Measurements from ENCODE around the gene HDAC7. TPM values are rescaled to one million over a fixed set of nuclear protein-coding genes. Genes with fewer than 3 reads are reported as not detected.

HDAC7 gene
- total RNA-seq, 2 experiments from 2014 or later = 180 to 207 TPM

DNA sequence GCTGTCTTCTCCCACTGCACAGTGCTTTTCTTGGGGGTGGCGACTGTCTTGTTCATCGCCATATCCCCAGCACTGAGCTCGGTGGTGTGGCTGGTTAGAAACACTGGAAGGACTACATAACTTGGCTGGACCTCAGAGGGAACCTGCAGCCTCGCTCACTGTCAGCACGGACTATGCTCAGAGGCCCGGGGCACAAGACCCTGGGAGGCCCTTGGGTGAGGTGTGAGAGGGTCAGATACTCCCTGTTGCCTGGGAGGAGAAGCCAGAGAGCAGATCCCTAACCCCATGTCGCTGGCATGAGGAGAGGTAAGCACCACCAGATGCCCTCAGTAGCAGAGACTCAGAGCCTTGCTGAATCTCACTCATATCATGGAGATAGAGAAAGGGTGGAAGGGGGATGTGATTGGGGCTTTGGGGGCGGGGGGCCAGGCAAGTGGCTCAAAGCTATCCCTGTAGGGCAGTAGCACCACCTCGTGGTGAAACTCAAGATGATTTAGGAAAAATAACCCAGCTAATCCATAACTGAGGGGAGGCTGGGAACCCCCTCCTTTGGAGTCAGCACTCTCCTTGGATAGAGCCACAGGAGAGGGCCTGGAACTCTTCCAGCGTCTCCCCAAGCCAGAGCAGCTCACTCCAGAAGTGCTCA lies 18.7 kb upstream of the HDAC7 start:
- peaks cover 3% of the 10 kb centered on the region for H3K36me3 Mint-ChIP-seq (ENCODE audit: low read depth)
- POLR2A ChIA-PET = interaction anchor here (0.6 to 16.4 kb wide), 9 partner anchors 10 to 360 kb away, joined by 3 to 642 read pairs (median 5); partner anchors contain the start of gene HDAC7
- H3K27me3 Mint-ChIP-seq (ENCODE audit: low read depth) = peaks cover 2% of the 10 kb centered on the region
- ATAC-seq = no peak
- no peaks in the 10 kb centered on the region for H3K9me3 Mint-ChIP-seq (ENCODE audit: insufficient read depth)
- CTCF ChIA-PET = interaction anchor here (0.7 to 21.0 kb wide), 45 partner anchors 10 to 476 kb away, joined by 3 to 1049 read pairs (median 6); partner anchors contain the start of genes ENDOU, HDAC7, SLC48A1 and TMEM106C
- H3K4me1 Mint-ChIP-seq (ENCODE audit: low read depth) = peaks cover 52% of the 10 kb centered on the region
- peak; percentile 56 for DNase-seq
- no peak overlapping the region for H3K4me3 Mint-ChIP-seq
- H3K27ac Mint-ChIP-seq = no peak overlapping the region

- Mint-ChIP-seq H3K27ac (peak overlapping the region; percentile 68), H3K4me1 (ENCODE audit: low read depth) (peaks cover 61% of the 10 kb centered on the region), H3K36me3 (ENCODE audit: low read depth) (no peaks in the 10 kb centered on the region), H3K9me3 (ENCODE audit: insufficient read depth) (no peaks in the 10 kb centered on the region), H3K4me3 (peak overlapping the region; percentile 44), H3K27me3 (ENCODE audit: low read depth) (peaks cover 2% of the 10 kb centered on the region)
- ATAC-seq = peak; percentile 23
- CTCF ChIA-PET = interaction anchor here (0.7 to 21.0 kb wide), 38 partner anchors 9 to 476 kb away, joined by 3 to 1049 read pairs (median 6); partner anchors contain the start of genes ENDOU, HDAC7, SLC48A1 and TMEM106C
- DNase-seq = peak; percentile 77
- POLR2A ChIA-PET = interaction anchor here (0.7 to 16.4 kb wide), 7 partner anchors 9 to 96 kb away, joined by 3 to 642 read pairs (median 5); partner anchors contain the start of gene HDAC7
Measured at GRCh38 chr12:47837190-47838171, 17.8 kb upstream of the HDAC7 start.

GRCh38 chr12:47835831-47836155 lies 16.1 kb upstream of the HDAC7 start:
- no peak for ATAC-seq
- Mint-ChIP-seq H3K4me3 (no peak overlapping the region), H3K4me1 (ENCODE audit: low read depth) (peaks cover 78% of the 10 kb centered on the region), H3K27ac (peak overlapping the region; percentile 51), H3K36me3 (ENCODE audit: low read depth) (no peaks in the 10 kb centered on the region), H3K27me3 (ENCODE audit: low read depth) (peaks cover 2% of the 10 kb centered on the region), H3K9me3 (ENCODE audit: insufficient read depth) (no peaks in the 10 kb centered on the region)
- ChIA-PET CTCF (interaction anchor here (1.3 to 21.0 kb wide), 9 partner anchors 7 to 119 kb away, joined by 3 to 1049 read pairs (median 120); partner anchors contain the start of genes HDAC7 and SLC48A1), POLR2A (interaction anchor here (0.6 to 16.4 kb wide), 7 partner anchors 23 to 828 kb away, joined by 3 to 642 read pairs (median 3); partner anchors contain the start of gene HDAC7)
- DNase-seq = no peak

GRCh38 chr12:47835006-47835830 lies 15.5 kb upstream of the HDAC7 start:
- Mint-ChIP-seq H3K4me1 (ENCODE audit: low read depth) (peaks cover 81% of the 10 kb centered on the region), H3K4me3 (no peak overlapping the region), H3K9me3 (ENCODE audit: insufficient read depth) (no peaks in the 10 kb centered on the region), H3K27me3 (ENCODE audit: low read depth) (peaks cover 2% of the 10 kb centered on the region), H3K36me3 (ENCODE audit: low read depth) (no peaks in the 10 kb centered on the region), H3K27ac (peak overlapping the region; percentile 95)
- CTCF ChIA-PET = interaction anchor here (1.1 to 21.0 kb wide), 11 partner anchors 7 to 119 kb away, joined by 3 to 1049 read pairs (median 46); partner anchors contain the start of genes HDAC7 and SLC48A1
- ATAC-seq (no peak), DNase-seq (no peak)
- POLR2A ChIA-PET = interaction anchor here (0.6 to 16.4 kb wide), 4 partner anchors 22 to 829 kb away, joined by 3 to 642 read pairs (median 6); partner anchors contain the start of gene HDAC7

DNA sequence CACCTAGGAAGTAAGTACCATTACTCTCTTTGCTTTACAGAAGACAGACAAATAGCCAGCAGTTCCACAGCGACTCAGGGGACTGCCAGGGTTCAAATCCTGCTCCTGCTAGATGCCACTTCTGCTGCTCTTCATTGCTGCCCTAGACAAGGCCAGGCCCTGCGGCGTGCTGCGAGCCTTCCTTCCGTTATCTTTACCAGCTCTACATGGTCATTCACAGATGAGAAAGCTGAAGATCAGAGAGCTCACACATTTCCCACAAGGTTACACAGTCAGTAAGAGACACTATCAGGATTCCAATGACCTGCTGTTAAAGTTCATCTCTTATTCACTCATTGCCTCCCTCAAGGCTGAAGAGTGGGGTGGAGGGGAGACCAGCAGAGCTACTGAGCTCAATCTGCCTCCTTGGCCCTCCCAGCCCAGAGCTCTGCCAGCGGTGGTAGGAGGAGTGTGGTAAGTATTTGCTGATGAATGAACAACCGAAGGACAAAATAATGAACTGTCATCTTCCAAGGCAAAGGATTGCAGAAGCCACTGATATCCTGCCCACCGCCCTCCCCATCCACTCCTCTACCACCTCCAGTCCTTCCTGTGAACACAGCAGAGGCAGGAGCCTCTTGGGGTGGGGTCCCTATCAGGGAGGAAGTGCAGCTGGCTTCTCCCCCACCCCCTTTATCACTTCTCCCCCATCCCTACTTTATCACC lies 14.6 kb upstream of the HDAC7 start:
- CTCF ChIA-PET = interaction anchor here (1.1 to 21.0 kb wide), 10 partner anchors 10 to 129 kb away, joined by 3 to 1049 read pairs (median 22); partner anchors contain the start of genes HDAC7, SLC48A1 and TMEM106C
- peaks cover 2% of the 10 kb centered on the region for H3K27me3 Mint-ChIP-seq (ENCODE audit: low read depth)
- no peak for DNase-seq
- no peak overlapping the region for H3K4me3 Mint-ChIP-seq
- no peaks in the 10 kb centered on the region for H3K9me3 Mint-ChIP-seq (ENCODE audit: insufficient read depth)
- no peaks in the 10 kb centered on the region for H3K36me3 Mint-ChIP-seq (ENCODE audit: low read depth)
- peaks cover 87% of the 10 kb centered on the region for H3K4me1 Mint-ChIP-seq (ENCODE audit: low read depth)
- ATAC-seq = no peak
- POLR2A ChIA-PET = interaction anchor here (1.4 to 16.4 kb wide), 5 partner anchors 10 to 68 kb away, joined by 3 to 642 read pairs (median 6); partner anchors contain the start of gene HDAC7
- peak overlapping the region; percentile 95 for H3K27ac Mint-ChIP-seq

DNA sequence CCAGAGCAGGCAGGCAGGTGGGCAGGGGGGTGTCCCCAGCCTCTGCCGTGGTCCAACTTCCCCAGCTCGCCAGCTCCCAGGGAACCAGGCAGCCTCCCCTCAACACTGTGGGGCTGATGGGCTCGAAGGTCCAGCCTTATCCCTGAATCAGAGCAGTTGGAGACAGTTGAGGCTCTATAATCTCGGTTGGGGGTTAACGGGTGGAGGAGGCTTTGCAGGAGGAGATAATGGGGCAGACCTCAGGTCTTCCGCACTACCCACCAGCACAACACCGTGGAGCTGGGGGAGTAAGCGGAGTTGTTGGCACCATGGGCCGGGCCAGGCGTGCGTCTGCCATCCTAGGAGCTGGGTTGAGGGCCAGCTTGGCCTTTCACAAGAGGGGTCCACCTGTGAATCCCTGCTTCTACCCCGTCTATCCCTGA lies 13.9 kb upstream of the HDAC7 start:
- no peaks in the 10 kb centered on the region for H3K36me3 Mint-ChIP-seq (ENCODE audit: low read depth)
- no peaks in the 10 kb centered on the region for H3K27me3 Mint-ChIP-seq (ENCODE audit: low read depth)
- POLR2A ChIA-PET = interaction anchor here (0.6 to 16.4 kb wide), 11 partner anchors 8 to 118 kb away, joined by 3 to 642 read pairs (median 4); partner anchors contain the start of gene HDAC7
- ATAC-seq (no peak), DNase-seq (no peak)
- peaks cover 94% of the 10 kb centered on the region for H3K4me1 Mint-ChIP-seq (ENCODE audit: low read depth)
- peak overlapping the region; percentile 77 for H3K4me3 Mint-ChIP-seq
- CTCF ChIA-PET = interaction anchor here (0.9 to 21.0 kb wide), 12 partner anchors 9 to 349 kb away, joined by 3 to 1049 read pairs (median 14); partner anchors contain the start of genes HDAC7, SLC48A1 and TMEM106C
- peak overlapping the region; percentile 95 for H3K27ac Mint-ChIP-seq
- no peaks in the 10 kb centered on the region for H3K9me3 Mint-ChIP-seq (ENCODE audit: insufficient read depth)

DNA sequence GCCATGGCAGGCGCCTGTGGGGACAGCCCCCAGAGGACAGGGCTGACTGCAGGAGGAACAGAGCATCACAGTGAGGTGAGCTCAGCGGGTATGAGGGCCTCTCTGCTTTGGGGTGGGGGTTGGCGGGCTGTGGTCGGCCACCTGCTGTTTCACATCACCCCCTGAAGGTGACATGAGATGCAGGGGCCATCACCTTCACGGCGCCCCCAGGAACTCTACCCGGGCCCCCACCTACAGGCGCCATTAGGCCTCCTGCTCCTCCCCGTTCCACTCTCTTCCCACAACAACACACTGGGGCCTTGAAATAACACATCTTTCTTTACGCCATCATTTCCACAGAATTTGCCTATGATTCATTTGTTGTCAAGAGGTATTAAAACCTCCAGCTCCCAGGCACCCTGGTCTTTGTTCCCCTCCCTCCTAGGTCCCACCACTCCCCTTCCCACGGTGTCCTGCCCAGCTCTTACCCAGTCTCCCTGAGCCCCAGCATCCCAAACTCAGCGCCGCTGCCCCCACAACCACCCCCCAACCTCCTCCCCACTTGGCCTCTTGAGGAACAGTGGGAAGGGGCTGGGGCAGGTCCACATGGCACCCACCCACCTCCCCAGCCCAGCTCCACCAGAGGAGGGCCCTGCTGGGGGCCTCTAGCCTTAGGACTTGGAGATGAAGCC lies 12.7 kb upstream of the HDAC7 start:
- ChIA-PET POLR2A (interaction anchor here (0.6 to 16.4 kb wide), 11 partner anchors 8 to 1283 kb away, joined by 3 to 642 read pairs (median 5); partner anchors contain the start of genes ENDOU, HDAC7 and RPAP3), CTCF (interaction anchor here (0.9 to 21.0 kb wide), 12 partner anchors 8 to 351 kb away, joined by 3 to 1049 read pairs (median 14); partner anchors contain the start of genes HDAC7, SLC48A1 and VDR)
- ATAC-seq = peak; percentile 40
- H3K4me3 Mint-ChIP-seq = peak overlapping the region; percentile 77
- H3K36me3 Mint-ChIP-seq (ENCODE audit: low read depth) = no peaks in the 10 kb centered on the region
- DNase-seq = peak; percentile 49
- peaks cover 93% of the 10 kb centered on the region for H3K4me1 Mint-ChIP-seq (ENCODE audit: low read depth)
- H3K27ac Mint-ChIP-seq = peak overlapping the region; percentile 95
- H3K27me3 Mint-ChIP-seq (ENCODE audit: low read depth) = no peaks in the 10 kb centered on the region
- no peaks in the 10 kb centered on the region for H3K9me3 Mint-ChIP-seq (ENCODE audit: insufficient read depth)

DNA sequence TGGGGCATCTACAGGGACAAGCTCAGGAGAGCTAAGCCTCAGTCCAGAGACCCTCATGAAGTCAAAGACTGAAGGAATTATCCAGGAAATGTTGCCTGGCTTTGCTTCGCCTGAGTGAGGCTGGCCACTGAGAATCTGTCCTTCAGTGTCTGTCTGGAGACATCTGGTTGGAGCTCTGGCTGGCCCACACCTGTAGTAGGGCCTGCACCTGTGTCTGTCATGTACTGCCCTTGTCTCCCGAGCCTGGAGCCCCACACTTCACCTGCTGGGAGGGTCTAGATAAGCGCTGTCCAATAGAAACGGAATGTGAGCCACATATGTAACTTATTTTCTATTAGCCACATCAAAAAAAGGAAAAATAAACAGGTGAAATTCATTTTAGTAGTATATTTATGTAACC lies 9.9 kb upstream of the HDAC7 start:
- CTCF ChIA-PET = interaction anchor here (0.7 to 21.0 kb wide), 7 partner anchors 8 to 178 kb away, joined by 3 to 1049 read pairs (median 6); partner anchors contain the start of gene HDAC7
- H3K27me3 Mint-ChIP-seq (ENCODE audit: low read depth) = no peaks in the 10 kb centered on the region
- peak overlapping the region; percentile 71 for H3K27ac Mint-ChIP-seq
- H3K36me3 Mint-ChIP-seq (ENCODE audit: low read depth) = no peaks in the 10 kb centered on the region
- POLR2A ChIA-PET = interaction anchor here (16.4 kb wide), 1 partner anchor 16 kb away, joined by 642 read pairs; the partner anchor contains the start of gene HDAC7
- no peak for DNase-seq
- no peak overlapping the region for H3K4me3 Mint-ChIP-seq
- ATAC-seq = no peak
- peaks cover 90% of the 10 kb centered on the region for H3K4me1 Mint-ChIP-seq (ENCODE audit: low read depth)
- no peaks in the 10 kb centered on the region for H3K9me3 Mint-ChIP-seq (ENCODE audit: insufficient read depth)

DNA sequence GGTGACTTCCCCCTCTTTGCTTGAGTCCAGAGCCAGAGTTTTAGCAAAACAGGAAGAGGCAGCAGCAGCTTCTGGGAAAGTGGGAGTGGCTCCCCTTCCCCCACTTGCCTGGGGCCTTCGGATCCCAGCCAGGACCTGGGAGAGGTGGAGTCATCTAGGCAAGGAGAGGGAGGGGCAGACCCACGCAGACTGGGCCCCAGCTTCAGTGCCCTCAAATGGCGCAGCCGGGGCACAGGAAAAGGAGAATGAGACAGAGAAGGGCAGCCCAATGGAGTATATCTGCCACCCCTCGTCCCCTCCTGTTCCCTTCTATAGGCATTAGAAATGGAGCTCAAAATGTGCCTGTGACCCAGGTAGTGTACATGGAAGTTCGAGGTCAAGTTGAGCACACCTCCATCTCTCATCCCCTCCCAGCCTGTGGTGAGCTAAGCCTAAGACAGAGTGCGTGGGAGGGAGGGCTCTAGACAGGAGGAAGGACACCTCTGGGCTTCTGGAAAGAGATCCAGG lies 9.3 kb upstream of the HDAC7 start:
- CTCF ChIA-PET = interaction anchor here (0.7 to 21.0 kb wide), 6 partner anchors 9 to 178 kb away, joined by 3 to 1049 read pairs (median 26); partner anchors contain the start of gene HDAC7
- no peaks in the 10 kb centered on the region for H3K36me3 Mint-ChIP-seq (ENCODE audit: low read depth)
- ATAC-seq (no peak), DNase-seq (no peak)
- POLR2A ChIA-PET = interaction anchor here (0.6 to 16.4 kb wide), 3 partner anchors 9 to 134 kb away, joined by 3 to 642 read pairs (median 4); partner anchors contain the start of gene HDAC7
- H3K9me3 Mint-ChIP-seq (ENCODE audit: insufficient read depth) = no peaks in the 10 kb centered on the region
- no peaks in the 10 kb centered on the region for H3K27me3 Mint-ChIP-seq (ENCODE audit: low read depth)
- peaks cover 90% of the 10 kb centered on the region for H3K4me1 Mint-ChIP-seq (ENCODE audit: low read depth)
- no peak overlapping the region for H3K4me3 Mint-ChIP-seq
- H3K27ac Mint-ChIP-seq = peak overlapping the region; percentile 71

All from activated CD8-positive, alpha-beta T cell treated with anti-CD3 and anti-CD28 coated beads, Interleukin-2, amount 10 ng/mL, durations not matched to agents 7 days and 5 days (primary cell).